ENCODE measurements around the gene P2RY13.

P2RY13 gene

DNA sequence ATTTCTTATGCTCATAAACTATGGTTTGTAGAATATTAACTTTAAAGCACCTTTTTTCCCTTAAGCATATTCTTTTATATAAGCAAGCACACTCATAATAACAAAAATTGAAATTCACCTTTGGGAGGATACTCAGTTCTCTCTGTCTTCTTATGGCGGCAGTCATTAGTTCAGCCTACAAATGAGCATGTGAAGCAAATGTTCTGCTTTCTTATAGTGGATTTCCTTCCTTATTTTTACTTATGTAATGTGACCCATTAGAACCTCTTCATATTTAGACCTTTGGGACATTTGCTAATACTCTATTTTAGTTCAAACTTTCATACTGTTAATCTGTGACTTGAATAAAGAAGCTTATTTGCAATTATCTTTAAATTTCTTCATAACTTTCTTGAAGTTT, at the start of gene P2RY13:
P2RY13 (minus strand) TSS at position 187 of the 400 bp plus-strand sequence; CDS start at position 166, 21 bp downstream.
- DNase-seq, result no peak

DNA sequence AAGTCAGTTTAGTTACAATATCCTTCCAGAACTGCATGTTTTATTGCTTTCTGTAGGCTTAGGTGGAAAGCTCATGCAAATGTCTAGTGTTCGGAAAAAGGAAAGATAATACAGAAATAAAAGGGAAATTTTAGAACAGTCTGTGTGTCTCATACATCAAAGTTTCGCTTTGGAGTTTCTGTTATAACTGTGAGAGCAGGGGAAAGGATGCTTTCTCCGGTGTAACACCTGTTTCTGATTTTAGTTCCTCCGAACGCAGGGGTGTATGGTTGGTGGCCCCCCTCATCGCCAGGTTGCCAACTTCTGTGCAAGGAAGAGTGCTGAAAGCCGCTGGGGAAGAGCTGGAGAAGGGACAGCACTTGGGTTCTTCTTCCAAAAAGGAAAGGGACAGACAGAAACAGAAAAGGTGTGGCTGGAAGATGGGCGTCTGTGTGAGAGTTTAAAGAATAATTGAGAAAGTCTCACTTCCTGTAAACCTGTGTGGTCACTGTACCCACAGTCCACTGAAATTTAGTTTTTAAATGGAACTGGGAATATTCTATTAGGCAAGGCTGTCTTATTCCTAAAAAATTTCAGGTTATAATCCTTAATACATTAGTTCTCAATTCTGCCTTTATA, 48.5 kb upstream of the P2RY13 start:
- DNase-seq, result no peak

DNA sequence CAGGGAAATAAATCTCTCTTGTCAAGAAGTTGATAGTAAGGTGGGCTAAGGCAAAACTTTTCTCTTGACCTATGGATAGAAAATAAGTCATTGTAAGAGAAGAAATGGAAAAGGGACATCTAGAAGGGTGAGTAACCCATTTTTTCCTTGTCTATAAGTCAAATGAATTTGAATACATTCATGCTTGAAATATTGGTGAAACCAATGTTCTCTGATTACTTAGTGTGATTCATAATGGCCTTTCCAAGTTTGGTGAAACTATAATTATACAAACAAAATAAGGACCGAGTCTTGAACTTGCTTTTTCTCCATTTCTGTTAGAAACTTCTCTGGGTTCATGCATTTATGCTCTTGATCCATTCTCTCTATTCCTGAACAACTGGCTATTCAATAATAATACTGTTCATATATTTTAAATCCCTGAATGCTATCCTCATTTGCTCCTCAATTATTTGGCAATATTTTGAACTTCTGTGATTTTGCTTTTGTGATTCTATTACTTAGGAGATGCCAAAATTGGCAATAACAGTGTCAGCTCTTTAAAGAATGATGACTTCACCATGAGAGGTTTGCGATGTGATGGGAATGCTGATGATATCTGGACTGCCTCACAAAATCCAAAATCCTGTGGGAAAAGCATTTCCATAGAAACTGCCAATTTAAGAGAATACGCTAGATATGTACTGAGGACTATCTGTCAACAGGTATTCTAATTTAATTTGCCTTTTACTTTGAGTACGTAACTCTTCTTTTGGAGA, 42.9 kb upstream of the P2RY13 start:
- no peak for DNase-seq

DNA sequence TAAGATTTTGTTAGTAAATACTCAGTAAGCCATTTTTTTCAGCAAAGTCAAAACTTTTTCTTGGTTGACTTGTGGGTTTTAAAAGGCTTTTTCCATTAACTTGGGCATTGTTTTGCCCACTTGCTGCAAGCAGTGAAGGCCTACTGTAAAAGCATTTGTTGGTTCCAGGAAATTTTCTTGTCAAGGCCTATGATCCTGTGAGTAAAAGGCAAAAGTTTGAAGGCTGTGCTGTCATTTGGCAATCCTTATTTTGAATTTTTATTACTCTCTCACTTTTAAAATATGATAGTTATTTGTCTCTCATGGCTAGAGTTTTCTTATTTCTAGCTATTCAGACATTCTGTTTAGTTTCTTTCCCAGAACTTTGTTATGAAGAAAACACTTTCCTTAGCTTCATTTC, 42.2 kb upstream of the P2RY13 start:
- DNase-seq, result no peak

DNA sequence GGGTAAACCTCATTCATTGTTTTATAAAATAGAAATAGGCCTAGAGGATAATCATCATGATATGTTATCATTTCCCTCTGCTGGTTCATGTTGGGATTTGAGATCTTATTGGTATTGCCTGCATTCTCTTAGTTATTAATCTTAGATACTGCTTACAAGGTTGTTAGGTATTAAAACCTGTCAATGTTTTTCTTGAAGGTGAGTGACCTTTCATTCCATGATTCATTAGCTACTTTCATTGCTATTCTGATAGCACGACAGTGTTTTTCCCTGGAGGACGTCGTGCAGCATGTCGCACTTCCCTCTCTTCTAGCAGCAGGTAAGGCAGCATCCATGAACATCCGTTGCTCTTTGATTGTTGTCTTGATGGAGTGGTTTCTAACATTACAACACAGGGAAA, 38.1 kb upstream of the P2RY13 start:
- DNase-seq, result no peak

DNA sequence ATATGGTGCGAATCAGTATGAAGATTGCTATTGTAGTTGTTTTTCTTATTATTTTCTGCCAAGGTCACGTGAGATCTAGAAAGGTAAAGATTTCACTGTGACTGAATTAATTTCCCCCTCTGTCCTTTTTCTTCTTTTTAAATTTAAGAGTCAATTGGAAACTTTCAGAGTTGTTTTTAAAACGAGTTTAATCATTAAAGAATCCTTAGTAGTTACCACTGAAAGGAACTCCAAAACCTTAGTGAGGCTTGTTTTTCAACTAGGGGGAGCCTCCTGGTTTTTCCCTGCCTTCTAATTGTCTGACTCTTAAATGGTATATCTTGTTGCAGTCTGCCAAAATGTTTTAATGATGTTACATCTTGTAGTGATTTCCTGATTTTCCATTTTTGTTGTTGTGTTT, 37.6 kb upstream of the P2RY13 start:
- DNase-seq, result no peak

DNA sequence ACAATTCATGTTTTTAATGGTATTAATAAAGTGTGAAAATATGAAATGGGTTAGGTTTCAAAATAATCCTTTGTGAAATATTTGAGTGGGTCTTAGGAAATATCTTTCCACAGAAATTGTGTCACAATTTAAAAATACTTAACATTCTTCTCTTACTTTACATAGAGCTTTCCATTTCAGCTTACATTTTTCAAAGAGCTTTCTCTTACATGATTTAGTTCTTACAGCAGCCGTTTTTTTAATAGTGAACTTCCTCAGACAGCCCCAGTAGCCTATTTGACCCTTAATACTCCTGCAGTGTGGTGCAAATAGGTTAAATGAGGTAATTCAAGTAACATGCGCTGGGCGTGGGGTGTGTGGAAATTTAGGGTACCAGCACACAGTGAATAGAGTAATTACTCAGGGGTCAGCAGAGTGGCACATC, 33.4 kb upstream of the P2RY13 start:
- no peak for DNase-seq

DNA sequence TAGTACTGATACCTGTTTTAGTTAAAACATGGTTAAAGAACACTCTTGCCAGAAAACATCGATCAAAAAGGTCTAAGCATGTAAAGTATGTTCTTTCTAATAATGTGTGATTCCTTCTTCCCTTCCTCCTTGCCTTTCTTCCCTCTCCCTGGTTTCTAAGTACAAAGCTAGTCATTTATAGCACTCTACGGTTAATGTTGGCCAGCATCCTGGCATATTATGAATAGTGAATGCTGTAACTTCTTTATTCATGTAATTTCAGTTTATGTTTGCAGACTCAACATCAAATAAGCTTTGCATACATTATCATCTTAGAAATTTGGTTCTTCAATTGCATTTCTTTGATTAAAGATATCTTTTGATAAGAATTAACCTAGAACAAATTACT, 28.1 kb upstream of the P2RY13 start:
- DNase-seq, result no peak

DNA sequence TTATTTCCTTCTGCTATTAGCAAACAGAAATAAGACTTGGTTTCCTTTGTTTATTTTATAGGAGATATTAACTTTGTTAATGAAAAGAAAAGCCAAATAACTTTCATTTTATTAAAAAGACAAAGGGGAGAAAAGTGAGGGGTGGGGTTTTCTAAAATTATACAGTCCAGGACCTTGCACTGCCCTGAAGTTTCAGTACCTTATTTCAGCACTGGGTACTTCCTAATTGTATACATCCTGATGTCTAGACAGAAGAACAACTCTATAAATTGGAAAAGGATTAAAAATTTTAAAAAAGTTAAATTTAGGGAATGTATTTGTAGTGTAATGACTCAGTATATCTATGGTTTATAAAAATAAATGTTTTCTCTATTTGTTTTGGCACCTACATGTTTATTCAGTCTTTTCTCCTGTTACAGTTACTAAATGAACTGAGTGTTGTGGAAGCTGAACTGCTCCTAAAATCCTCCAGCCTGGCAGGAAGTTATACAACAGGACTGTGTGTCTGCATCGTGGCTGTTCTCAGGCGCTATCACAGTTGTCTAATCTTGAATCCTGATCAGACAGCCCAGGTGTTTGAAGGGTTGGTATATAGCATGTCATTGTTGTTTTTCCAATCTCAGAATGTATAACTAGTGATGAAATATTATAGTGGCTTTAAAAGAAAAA, 27.6 kb upstream of the P2RY13 start:
- DNase-seq, result no peak

DNA sequence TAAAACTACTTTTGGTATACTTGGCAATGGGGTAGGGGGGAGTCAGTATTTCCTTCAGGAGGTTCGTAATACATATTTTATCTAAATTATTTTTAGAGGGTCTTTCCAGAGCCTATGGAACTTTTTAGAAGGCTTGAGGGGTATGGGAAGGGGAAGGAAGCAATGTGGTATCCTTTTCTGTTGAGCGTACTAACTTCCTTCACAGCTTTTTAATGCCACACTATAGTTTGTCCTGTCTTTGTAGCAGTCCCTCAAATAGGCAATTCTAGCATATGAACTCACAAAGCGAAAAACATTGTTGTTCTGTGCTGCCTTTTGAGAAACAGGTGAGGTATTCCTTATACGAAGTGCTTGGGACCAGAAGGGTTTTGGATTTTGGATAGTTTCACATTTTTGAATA, 22.3 kb upstream of the P2RY13 start:
- no peak for DNase-seq

DNA sequence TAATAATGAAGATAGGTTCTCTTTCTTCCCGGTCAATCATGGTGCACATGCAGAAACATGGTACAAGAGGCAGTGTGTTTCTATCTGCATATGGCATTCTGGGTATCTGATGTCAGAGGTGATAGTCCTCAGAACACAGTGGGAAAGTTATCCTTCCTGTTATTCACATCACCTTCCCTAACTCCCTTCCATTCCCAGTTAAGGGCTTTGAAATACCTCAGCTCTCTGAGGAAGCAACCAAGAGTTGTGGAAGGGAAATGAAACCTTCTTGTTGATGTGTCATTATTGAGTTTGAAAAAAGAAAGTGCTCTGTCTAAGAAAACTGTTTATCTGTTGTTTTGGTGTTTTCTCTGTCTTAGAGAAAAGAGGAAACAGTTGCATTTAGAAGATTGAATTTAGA, 21.9 kb upstream of the P2RY13 start:
- no peak for DNase-seq

DNA sequence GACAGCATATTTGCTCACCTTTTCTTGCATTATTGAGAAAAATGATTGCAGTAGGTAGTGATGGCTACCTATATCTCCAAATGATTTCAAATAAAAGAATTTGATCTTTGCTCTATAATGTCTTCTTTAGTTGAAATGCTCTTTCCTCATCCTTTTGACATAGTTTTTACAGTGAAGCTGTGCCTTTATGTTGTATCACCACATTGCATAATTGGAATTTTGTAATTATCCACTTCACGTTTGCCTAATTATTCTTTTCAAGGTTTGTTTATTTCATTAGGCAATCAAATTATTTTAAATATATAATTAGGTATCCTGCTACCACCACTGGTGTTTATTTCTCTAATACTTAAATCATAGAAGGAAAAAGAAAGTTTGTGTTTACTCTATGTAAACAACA, 21.3 kb upstream of the P2RY13 start:
- DNase-seq, result no peak

DNA sequence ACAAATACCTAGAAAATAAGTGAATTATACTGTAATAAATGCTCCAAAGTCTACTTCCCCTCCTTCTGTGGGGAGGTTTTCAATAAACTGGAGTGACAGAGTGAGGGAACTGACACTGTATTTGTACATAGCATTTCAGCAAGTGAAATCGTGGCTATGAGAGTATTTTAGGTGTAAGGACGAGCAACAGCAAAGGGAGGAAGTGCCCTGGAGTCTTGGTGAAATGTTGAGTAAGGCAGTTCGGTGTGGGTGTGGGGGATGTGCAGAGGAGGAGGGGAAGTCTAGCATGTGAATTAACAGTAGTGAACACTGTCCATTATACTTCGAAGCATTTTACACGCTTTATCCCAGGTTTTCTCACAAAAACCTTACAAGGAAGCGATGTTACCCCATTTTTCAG, 18.1 kb upstream of the P2RY13 start:
- no peak for DNase-seq

DNA sequence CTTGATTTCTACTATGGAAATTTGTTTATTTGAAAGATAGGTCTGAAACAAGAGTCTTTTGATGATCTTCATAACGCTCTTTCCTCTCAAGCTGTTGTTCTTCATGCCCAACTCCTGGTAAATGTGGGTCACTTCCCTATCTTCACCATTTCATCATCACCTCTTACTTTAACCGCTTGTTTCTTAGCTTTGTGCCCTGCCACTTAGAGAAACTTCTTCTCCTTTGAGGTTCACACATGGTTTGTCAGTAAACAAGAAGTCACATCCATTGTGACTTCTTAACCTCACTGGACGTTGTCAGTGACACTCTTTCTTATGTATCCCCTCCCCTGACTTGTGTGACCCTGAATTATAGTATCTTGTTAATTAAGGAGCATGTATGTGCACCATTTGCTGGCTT, 16.9 kb upstream of the P2RY13 start:
- DNase-seq, result no peak

DNA sequence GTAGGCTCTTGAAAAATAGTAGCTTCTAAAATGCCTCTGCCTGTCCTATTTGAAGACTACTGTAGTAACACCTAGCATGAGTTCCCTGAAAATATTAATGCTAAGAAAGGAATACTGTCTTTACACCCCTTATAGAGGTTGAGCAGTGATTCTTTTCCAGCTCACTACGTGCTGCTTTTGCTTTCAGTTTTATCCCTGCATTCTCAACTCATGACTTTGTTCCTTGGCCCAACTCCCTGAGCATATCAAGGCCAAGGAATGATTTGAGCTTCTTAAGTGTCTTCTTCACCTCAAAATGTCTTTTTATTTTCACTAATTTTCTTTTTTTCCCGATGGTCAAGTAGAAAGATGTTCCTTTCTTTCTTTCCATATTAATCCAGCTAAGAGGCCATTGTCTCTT, 16.5 kb upstream of the P2RY13 start:
- DNase-seq, result no peak

DNA sequence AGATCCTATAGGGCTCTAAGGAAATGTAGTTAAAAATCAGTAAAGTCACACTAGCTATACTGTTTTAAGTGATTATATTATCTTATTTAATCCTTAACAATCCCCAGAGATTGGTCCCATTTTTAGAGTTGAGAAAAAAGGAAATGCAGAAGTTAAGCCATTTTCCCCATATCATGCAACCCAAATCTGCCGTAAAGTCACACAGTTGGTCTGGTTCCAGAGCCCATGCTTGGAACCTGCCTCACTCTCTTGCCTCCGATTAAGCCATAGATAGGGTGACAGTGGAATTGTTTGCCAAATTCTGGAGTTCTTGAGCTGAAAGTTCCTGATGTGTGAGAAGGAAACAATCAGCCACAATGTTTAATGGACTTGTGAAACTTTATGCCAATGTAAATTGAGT, 2.3 kb upstream of the P2RY13 start:
- DNase-seq, result no peak

DNA sequence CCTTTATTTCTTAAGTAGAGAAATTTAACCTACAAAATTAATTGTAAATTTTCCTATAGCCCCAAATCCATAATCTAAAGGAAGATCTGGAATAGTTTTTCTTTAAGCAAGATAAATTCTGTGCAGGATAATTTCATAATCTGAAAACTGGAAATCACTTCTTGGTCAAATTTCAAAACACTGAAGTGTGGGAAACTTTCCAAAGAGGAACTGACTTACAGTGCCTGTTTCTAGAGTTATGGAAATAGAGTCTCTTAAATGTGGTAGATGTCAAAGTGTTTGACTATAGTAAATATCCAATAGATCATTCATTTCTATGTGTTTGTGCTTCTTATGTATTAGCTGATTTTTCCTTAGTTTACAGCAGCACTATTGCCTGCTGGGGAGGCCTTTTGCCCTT, 1.6 kb upstream of the P2RY13 start:
- no peak for DNase-seq

DNA sequence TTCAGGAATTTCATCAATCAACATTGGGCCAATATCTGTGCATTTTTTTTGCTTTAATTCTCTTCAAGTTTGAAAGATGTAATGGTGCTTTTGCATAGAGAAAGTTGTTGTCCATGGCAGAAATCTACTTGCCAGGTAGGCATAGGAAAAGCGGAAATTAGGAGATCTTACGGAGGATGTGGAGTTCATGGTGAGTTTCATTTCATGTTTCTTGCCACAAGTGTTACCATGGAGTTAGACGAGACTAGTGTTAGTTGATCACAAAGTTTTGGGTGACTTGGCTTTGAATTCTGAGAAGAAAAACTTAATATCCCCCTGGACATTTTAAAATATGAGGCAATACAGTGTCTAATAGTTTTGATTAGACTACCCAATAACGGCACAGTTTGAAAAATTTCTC, 1.0 kb upstream of the P2RY13 start:
- DNase-seq, result no peak

DNA sequence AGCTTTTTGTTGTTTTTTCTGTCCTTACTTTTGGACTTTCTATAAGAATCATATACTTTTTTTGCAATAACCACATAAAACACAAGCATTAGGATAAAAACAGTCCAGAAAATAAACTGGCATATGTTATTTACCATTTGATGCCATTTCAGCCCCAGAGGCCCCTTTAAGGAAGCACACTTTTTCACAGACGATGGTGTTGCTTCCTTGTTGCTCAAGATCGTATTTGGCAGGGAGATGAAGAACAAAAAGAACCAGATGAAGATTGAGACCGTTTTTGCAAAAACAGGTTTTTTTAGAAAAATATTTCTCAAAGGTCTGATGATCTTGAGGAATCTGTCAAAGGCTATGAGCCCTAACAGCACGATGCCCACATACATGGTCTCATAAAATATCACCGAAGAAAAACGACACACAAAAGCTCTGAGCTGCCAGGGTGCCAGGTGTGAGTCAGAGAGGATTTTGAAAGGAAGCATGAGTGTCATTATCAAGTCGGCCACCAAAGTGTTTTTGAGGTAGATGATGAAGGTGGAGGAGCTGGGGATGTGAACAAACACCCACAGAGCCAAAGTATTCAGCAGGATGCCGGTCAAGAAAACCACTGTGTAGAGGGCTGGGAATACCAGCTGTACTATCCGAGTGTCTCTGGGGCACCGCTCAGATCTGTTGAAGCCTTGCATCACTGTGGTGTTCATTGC, 902 bp downstream of the P2RY13 start:
- DNase-seq, result no peak

DNA sequence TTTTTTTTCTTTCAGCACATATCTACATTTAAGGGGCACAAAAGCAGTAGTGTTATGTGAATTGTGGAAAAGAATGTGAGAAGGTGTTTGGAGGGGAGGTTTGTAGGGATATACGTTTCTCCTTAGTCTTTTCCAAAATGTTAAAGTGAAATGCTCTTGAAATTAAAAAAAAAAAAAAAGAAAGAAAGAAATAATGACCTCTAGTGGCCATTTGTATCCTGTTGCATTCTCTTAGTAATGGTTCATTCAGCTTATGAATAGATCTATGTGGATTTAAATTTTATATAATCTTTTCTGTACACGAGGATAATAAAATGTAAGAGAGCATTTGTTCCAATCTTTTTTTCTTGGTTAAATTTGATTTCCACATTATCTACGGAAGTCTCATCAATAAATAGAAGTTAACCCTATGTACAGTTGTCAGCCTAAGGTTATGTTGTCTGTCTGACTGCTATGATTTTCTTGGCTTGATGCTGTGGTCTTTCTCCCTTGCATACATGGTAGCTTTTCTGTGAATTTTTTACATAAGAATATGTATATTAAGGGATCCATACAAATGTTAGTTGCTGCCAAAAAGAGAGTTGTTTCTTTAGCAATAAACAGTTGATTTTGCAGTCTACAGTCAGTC, 1.7 kb downstream of the P2RY13 start:
- DNase-seq, result peak; percentile 10

DNA sequence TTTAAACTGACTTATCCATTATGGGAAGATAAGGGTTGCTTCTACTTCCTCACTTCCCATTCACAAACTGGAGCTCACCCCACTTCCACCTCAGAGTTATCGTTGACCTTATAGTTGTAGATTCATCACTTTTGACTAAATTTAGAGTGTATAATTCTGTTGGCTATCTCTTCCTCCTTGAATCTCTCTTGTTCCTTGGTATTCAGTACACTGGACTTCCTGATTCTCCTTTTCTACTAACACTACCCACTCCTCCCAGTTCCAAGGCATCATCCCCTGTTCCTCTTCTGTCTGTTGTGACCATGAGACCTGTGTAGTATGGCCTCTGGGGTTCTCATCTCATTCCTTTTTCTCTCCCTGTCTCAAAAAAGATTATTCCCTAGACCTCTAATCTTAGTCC, 6.8 kb downstream of the P2RY13 start:
- no peak for DNase-seq

DNA sequence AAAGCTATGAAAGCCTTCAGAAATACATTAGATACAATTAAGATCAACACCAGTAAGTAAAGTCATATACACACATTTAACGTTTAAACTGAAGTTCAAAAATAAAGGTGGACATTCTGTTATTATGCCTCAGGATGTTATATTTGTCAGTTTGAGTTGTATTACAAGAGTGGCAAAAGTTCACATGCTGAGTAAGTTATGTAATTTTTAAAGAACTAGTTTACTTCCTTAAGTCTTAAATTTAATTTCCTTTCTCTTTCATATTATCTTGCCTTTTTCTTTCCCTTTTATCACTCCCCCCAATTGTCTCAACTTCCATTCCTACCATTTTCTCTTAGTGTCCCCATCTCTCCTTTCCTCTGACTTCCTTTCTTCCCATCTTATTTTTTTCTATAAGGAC, 7.8 kb downstream of the P2RY13 start:
- DNase-seq, result no peak

DNA sequence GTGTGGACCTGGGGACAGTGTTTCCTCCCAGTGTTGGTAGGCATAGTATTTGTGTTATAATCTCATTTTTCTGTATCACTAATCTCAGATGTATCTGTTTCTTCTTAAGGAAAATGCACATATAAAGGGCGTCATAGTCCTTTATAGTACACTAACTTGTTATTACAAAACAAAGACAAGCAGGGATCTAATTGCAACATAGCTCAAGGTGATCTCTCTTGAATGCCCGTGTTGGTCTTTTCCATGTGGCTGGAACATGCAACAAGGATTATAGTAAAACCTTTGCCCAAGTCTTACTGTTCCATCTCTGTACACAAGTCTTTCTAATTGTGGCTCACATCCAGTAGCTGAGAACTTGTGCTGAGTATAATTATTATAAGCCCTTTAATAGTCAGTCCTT, 9.2 kb downstream of the P2RY13 start:
- DNase-seq, result no peak

Measured in NCI-H1694 (cell line).